WTC11 (cell line): ENCODE data around the gene LRRC10B. TPM values are rescaled to one million over a fixed set of nuclear protein-coding genes. Genes with fewer than 3 reads are reported as not detected.
A peak's percentile ranks its signal among the peaks of the same experiment; 100 is the strongest.

Experiments used
- ATAC-seq: fragments of 200-7000 bp; cut with Tn5 transposase; 2 replicates; pipeline ENCODE4 v1.10.0; 2021; ENCODE audit warnings: mild to moderate bottlenecking, moderate library complexity
- CTCF ChIA-PET: fragments of 300-600 bp; sonication (Branson Sonifier 250); formaldehyde crosslinking; loops from one replicate; lab custom pipeline; 2021; ENCODE audit warnings: antibody characterized with exemption; lab: Charles Lee
- POLR2A ChIA-PET: fragments of 350-600 bp; sonication (Branson Sonifier 250); formaldehyde crosslinking; loops from one replicate; lab custom pipeline; 2021; ENCODE audit warnings: antibody characterized with exemption; lab: Charles Lee
- DNase-seq: peaks from one replicate; pipeline ENCODE4 v3.0.0; 2021; ENCODE audit warnings: low spot score
- H3K27ac Mint-ChIP-seq: 2 replicates; pipeline ENCODE4 v1.8.0; 2021; ENCODE audit warnings: mixed read lengths
- H3K27me3 Mint-ChIP-seq: 2 replicates; pipeline ENCODE4 v1.8.0; 2021; ENCODE audit warnings: low read depth, mild to moderate bottlenecking, moderate library complexity, mixed read lengths
- H3K36me3 Mint-ChIP-seq: 2 replicates; pipeline ENCODE4 v1.8.0; 2021; ENCODE audit warnings: mixed read lengths
- H3K4me1 Mint-ChIP-seq: 2 replicates; pipeline ENCODE4 v1.8.0; 2022; ENCODE audit warnings: mixed read lengths
- H3K4me3 Mint-ChIP-seq: 2 replicates; pipeline ENCODE4 v1.8.0; 2021; ENCODE audit warnings: mild to moderate bottlenecking, moderate library complexity, mixed read lengths
- H3K9me3 Mint-ChIP-seq: 2 replicates; pipeline ENCODE4 v1.8.0; 2021; ENCODE audit warnings: mixed read lengths
- ATF3 ChIP-seq: sonication (generic); formaldehyde crosslinking; conservative IDR thresholded peaks from 2 replicates; pipeline ENCODE4 v1.8.1; 2022; ENCODE audit warnings: mild to moderate bottlenecking, missing genetic modification reagents
- GRHL2 ChIP-seq: fragments of 250-450 bp; sonication (Bioruptor Pico); IDR thresholded peaks from 2 replicates; pipeline ENCODE4 v1.8.0; 2022; ENCODE audit warnings: mild to moderate bottlenecking, moderate library complexity; ENCODE audit not compliant: insufficient replicate concordance, severe bottlenecking
- HMGA2 ChIP-seq: fragments of 250-450 bp; sonication (Bioruptor Pico); IDR thresholded peaks from 2 replicates; pipeline ENCODE4 v1.4.0; 2021; ENCODE audit warnings: mild to moderate bottlenecking, moderate library complexity
- IRF2 ChIP-seq: sonication (generic); formaldehyde crosslinking; IDR thresholded peaks from 2 replicates; pipeline ENCODE4 v1.8.0; 2022; ENCODE audit warnings: low read depth, missing genetic modification reagents, borderline replicate concordance
- MXD4 ChIP-seq: fragments of 250-450 bp; sonication (Bioruptor Pico); IDR thresholded peaks from 2 replicates; pipeline ENCODE4 v1.8.0; 2021; ENCODE audit warnings: mild to moderate bottlenecking, moderate library complexity, borderline replicate concordance
- NR3C1 ChIP-seq: sonication (generic); formaldehyde crosslinking; conservative IDR thresholded peaks from 2 replicates; pipeline ENCODE4 v1.8.1; 2023; ENCODE audit warnings: low read depth, mild to moderate bottlenecking, missing genetic modification reagents
- SP1 ChIP-seq: sonication (generic); formaldehyde crosslinking; conservative IDR thresholded peaks from 2 replicates; pipeline ENCODE4 v1.8.1; 2022; ENCODE audit warnings: missing genetic modification reagents
- ZNF423 ChIP-seq: fragments of 250-450 bp; sonication (Bioruptor Pico); IDR thresholded peaks from 2 replicates; pipeline ENCODE4 v2.1.2; 2022; ENCODE audit warnings: mild to moderate bottlenecking, moderate library complexity
- total RNA-seq: library from RNA; stranded (reverse); gene quantifications from 3 replicates; pipeline ENCODE4 v1.2.3, GENCODE V29; 2021
- TF ChIP-seq, protein P1 (sequence below): sonication (generic); formaldehyde crosslinking; IDR thresholded peaks from 2 replicates; pipeline ENCODE4 v1.8.1; 2023; ENCODE audit warnings: mild to moderate bottlenecking, missing genetic modification reagents
- TF ChIP-seq, protein P2 (sequence below): fragments of 250-450 bp; sonication (Bioruptor Pico); IDR thresholded peaks from 2 replicates; pipeline ENCODE4 v1.9.0; 2021; ENCODE audit warnings: moderate library complexity, mild to moderate bottlenecking, inconsistent platforms, borderline replicate concordance
- TF ChIP-seq, protein P3 (sequence below): fragments of 250-450 bp; sonication (Bioruptor Pico); IDR thresholded peaks from 2 replicates; pipeline ENCODE4 v1.9.0; 2021; ENCODE audit warnings: mild to moderate bottlenecking
- TF ChIP-seq, protein P4 (sequence below): sonication (generic); formaldehyde crosslinking; IDR thresholded peaks from 2 replicates; pipeline ENCODE4 v1.8.0; 2022; ENCODE audit warnings: mild to moderate bottlenecking, missing genetic modification reagents
- TF ChIP-seq, protein P5 (sequence below): fragments of 250-450 bp; sonication (Bioruptor Pico); IDR thresholded peaks from 2 replicates; pipeline ENCODE4 v1.9.0; 2021; ENCODE audit warnings: mild to moderate bottlenecking, borderline replicate concordance
- TF ChIP-seq, protein P6 (sequence below): fragments of 200-600 bp; IDR thresholded peaks from 2 replicates; pipeline ENCODE4 v1.8.0; 2022; ENCODE audit warnings: antibody characterized with exemption

Gene LRRC10B
- total RNA-seq, 1 experiment from 2014 or later: 1.5 TPM

- CTCF ChIA-PET: interaction anchor here (1.5 to 11.7 kb wide), 8 partner anchors 8 to 87 kb away, joined by 4 to 552 read pairs (median 22); partner anchors contain the start of gene LRRC10B
- no peak overlapping the region for H3K27ac Mint-ChIP-seq
- DNase-seq: peak; percentile 63
Observed at GRCh38 chr11:61489833-61490721, 18.5 kb upstream of the LRRC10B start.

DNA sequence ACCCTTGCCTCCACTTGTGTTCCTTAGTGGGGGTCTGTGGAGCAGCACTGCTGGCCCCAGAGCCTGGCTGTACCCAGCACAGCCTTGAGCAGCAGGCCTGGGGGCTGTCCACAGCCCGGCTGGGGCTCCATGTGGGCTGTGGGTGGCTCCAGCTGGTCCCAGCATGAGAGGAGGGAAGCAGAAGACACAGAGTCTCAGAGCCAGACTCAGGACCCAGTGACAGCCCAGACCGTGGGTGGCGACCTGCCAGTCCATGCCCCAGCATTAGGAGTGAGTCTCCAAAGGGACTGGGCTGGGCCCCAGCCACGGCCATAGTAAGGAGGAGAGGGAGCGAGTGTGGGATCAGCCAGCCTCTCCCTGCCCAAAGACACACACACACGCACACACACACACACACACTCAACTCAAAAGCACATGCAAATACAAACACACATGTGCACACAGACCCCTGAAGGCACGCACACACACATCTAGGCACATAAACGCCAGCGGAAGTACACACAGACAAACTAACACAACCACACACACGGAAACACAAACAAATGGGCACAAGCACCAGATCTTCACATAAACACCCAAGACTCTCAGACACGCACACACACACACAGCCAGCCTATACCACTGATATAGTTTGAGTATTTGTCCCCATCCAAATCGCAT lies 16.7 kb upstream of the LRRC10B start:
- H3K9me3 Mint-ChIP-seq: no peaks in the 10 kb centered on the region
- peaks cover 32% of the 10 kb centered on the region for H3K4me1 Mint-ChIP-seq
- TF ChIP-seq MXD4 (CRISPR knock-in tag): no peak
- TF ChIP-seq, protein P1, sequence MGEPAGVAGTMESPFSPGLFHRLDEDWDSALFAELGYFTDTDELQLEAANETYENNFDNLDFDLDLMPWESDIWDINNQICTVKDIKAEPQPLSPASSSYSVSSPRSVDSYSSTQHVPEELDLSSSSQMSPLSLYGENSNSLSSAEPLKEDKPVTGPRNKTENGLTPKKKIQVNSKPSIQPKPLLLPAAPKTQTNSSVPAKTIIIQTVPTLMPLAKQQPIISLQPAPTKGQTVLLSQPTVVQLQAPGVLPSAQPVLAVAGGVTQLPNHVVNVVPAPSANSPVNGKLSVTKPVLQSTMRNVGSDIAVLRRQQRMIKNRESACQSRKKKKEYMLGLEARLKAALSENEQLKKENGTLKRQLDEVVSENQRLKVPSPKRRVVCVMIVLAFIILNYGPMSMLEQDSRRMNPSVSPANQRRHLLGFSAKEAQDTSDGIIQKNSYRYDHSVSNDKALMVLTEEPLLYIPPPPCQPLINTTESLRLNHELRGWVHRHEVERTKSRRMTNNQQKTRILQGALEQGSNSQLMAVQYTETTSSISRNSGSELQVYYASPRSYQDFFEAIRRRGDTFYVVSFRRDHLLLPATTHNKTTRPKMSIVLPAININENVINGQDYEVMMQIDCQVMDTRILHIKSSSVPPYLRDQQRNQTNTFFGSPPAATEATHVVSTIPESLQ (CRISPR knock-in tag): no peak
- ChIA-PET CTCF (interaction anchor here (0.7 to 11.7 kb wide), 5 partner anchors 10 to 40 kb away, joined by 6 to 552 read pairs (median 28); partner anchors contain the start of gene LRRC10B), POLR2A (no interaction called here)
- DNase-seq: no peak
- no peak overlapping the region for H3K4me3 Mint-ChIP-seq
- ATAC-seq: no peak
- H3K27ac Mint-ChIP-seq: peak overlapping the region; percentile 52; the same call in 1 of the 2 replicates
- H3K36me3 Mint-ChIP-seq: no peaks in the 10 kb centered on the region
- H3K27me3 Mint-ChIP-seq: peaks cover 3% of the 10 kb centered on the region; the same call in 1 of the 2 replicates

More at GRCh38 chr11:61489833-61490721, 18.5 kb upstream of the LRRC10B start:
- Mint-ChIP-seq H3K36me3 (0 out of 2 replicates have a peak, but pooled peaks cover 2% of the 10 kb centered on the region), H3K4me1 (peaks cover 38% of the 10 kb centered on the region), H3K27me3 (peaks cover 6% of the 10 kb centered on the region; the same call in 1 of the 2 replicates), H3K4me3 (no peak overlapping the region), H3K9me3 (no peaks in the 10 kb centered on the region)
- peak; percentile 84 for ATAC-seq
- POLR2A ChIA-PET: interaction anchor here (0.6 to 1.7 kb wide), 2 partner anchors 25 to 51 kb away, joined by 3 to 4 read pairs; no protein-coding TSS in a partner anchor
- TF ChIP-seq ATF3 (CRISPR knock-in tag) (no peak), GRHL2 (CRISPR knock-in tag) (no peak), ZNF423 (CRISPR knock-in tag) (no peak), HMGA2 (CRISPR knock-in tag) (no peak)
- TF ChIP-seq, protein P2, sequence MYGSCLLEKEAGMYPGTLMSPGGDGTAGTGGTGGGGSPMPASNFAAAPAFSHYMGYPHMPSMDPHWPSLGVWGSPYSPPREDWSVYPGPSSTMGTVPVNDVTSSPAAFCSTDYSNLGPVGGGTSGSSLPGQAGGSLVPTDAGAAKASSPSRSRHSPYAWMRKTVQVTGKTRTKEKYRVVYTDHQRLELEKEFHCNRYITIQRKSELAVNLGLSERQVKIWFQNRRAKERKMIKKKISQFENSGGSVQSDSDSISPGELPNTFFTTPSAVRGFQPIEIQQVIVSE (CRISPR knock-in tag): no peak
- TF ChIP-seq, protein P3, sequence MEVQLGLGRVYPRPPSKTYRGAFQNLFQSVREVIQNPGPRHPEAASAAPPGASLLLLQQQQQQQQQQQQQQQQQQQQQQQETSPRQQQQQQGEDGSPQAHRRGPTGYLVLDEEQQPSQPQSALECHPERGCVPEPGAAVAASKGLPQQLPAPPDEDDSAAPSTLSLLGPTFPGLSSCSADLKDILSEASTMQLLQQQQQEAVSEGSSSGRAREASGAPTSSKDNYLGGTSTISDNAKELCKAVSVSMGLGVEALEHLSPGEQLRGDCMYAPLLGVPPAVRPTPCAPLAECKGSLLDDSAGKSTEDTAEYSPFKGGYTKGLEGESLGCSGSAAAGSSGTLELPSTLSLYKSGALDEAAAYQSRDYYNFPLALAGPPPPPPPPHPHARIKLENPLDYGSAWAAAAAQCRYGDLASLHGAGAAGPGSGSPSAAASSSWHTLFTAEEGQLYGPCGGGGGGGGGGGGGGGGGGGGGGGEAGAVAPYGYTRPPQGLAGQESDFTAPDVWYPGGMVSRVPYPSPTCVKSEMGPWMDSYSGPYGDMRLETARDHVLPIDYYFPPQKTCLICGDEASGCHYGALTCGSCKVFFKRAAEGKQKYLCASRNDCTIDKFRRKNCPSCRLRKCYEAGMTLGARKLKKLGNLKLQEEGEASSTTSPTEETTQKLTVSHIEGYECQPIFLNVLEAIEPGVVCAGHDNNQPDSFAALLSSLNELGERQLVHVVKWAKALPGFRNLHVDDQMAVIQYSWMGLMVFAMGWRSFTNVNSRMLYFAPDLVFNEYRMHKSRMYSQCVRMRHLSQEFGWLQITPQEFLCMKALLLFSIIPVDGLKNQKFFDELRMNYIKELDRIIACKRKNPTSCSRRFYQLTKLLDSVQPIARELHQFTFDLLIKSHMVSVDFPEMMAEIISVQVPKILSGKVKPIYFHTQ (CRISPR knock-in tag): no peak
- TF ChIP-seq, protein P4, sequence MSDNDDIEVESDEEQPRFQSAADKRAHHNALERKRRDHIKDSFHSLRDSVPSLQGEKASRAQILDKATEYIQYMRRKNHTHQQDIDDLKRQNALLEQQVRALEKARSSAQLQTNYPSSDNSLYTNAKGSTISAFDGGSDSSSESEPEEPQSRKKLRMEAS: no peak

GRCh38 chr11:61494381-61494961 lies 14.1 kb upstream of the LRRC10B start:
- ATAC-seq (no peak), DNase-seq (no peak)
- Mint-ChIP-seq H3K27me3 (no peaks in the 10 kb centered on the region), H3K4me3 (no peak overlapping the region), H3K27ac (no peak overlapping the region), H3K4me1 (peaks cover 18% of the 10 kb centered on the region), H3K9me3 (no peaks in the 10 kb centered on the region), H3K36me3 (no peaks in the 10 kb centered on the region)
- POLR2A ChIA-PET: no interaction called here
- CTCF ChIA-PET: interaction anchor here (0.7 to 3.8 kb wide), 7 partner anchors 12 to 133 kb away, joined by 3 to 30 read pairs (median 5); a partner anchor contains a TSS
- TF ChIP-seq IRF2 (CRISPR knock-in tag): no peak
- no peak for TF ChIP-seq SP1 (CRISPR knock-in tag)
- TF ChIP-seq, protein P5, sequence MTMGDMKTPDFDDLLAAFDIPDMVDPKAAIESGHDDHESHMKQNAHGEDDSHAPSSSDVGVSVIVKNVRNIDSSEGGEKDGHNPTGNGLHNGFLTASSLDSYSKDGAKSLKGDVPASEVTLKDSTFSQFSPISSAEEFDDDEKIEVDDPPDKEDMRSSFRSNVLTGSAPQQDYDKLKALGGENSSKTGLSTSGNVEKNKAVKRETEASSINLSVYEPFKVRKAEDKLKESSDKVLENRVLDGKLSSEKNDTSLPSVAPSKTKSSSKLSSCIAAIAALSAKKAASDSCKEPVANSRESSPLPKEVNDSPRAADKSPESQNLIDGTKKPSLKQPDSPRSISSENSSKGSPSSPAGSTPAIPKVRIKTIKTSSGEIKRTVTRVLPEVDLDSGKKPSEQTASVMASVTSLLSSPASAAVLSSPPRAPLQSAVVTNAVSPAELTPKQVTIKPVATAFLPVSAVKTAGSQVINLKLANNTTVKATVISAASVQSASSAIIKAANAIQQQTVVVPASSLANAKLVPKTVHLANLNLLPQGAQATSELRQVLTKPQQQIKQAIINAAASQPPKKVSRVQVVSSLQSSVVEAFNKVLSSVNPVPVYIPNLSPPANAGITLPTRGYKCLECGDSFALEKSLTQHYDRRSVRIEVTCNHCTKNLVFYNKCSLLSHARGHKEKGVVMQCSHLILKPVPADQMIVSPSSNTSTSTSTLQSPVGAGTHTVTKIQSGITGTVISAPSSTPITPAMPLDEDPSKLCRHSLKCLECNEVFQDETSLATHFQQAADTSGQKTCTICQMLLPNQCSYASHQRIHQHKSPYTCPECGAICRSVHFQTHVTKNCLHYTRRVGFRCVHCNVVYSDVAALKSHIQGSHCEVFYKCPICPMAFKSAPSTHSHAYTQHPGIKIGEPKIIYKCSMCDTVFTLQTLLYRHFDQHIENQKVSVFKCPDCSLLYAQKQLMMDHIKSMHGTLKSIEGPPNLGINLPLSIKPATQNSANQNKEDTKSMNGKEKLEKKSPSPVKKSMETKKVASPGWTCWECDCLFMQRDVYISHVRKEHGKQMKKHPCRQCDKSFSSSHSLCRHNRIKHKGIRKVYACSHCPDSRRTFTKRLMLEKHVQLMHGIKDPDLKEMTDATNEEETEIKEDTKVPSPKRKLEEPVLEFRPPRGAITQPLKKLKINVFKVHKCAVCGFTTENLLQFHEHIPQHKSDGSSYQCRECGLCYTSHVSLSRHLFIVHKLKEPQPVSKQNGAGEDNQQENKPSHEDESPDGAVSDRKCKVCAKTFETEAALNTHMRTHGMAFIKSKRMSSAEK (CRISPR knock-in tag): no peak
- no peak for TF ChIP-seq MXD4 (CRISPR knock-in tag)
- TF ChIP-seq, protein P6, sequence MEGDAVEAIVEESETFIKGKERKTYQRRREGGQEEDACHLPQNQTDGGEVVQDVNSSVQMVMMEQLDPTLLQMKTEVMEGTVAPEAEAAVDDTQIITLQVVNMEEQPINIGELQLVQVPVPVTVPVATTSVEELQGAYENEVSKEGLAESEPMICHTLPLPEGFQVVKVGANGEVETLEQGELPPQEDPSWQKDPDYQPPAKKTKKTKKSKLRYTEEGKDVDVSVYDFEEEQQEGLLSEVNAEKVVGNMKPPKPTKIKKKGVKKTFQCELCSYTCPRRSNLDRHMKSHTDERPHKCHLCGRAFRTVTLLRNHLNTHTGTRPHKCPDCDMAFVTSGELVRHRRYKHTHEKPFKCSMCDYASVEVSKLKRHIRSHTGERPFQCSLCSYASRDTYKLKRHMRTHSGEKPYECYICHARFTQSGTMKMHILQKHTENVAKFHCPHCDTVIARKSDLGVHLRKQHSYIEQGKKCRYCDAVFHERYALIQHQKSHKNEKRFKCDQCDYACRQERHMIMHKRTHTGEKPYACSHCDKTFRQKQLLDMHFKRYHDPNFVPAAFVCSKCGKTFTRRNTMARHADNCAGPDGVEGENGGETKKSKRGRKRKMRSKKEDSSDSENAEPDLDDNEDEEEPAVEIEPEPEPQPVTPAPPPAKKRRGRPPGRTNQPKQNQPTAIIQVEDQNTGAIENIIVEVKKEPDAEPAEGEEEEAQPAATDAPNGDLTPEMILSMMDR: no peak
- no peak for TF ChIP-seq NR3C1 (CRISPR knock-in tag)
